ENCODE data around the gene SHISA5. TPM values are rescaled to one million over a fixed set of nuclear protein-coding genes. Genes with fewer than 3 reads are reported as not detected.
"Not testable (repeated sequence)": the region's sequence is repeated elsewhere in the genome, so short reads cannot be mapped to it uniquely, and the experiment has no call there.

The SHISA5 gene
- total and polyA plus RNA-seq, 2 experiments from 2014 or later: 192 to 369 TPM

GRCh38 chr3:48465237-48465530 lies 38.8 kb downstream of the SHISA5 start:
- Histone ChIP-seq H3K27ac (peak overlapping the region; percentile 79), H3K9me2 (replicated peaks; ENCODE audit: insufficient read depth) (no peaks in the 10 kb centered on the region), H3K4me2 (no peak overlapping the region), H4K20me1 (ENCODE audit: insufficient read depth, poor library complexity, severe bottlenecking) (no peaks in the 10 kb centered on the region), H3K4me3 (no peak overlapping the region), H3K36me3 (replicated peaks; ENCODE audit: insufficient read depth, low read depth) (no peaks in the 10 kb centered on the region), H3K27me3 (no peaks in the 10 kb centered on the region), H3K4me1 (ENCODE audit: insufficient read depth) (peaks cover 19% of the 10 kb centered on the region), H3K79me2 (peaks cover 23% of the 10 kb centered on the region), H2AFZ (no peak overlapping the region), H3K9me3 (ENCODE audit: low read depth) (no peaks in the 10 kb centered on the region)
- WGBS (ENCODE audit: low lambda C conversion rate, missing lambda C conversion rate): 35% methylated on average over 7 of the region's 7 CpGs
- DNase-seq (ENCODE audit: low spot score): no peak
- TF ChIP-seq EZH2 (IDR thresholded peaks at IDR 0.05; ENCODE audit: borderline replicate concordance): no peak
- no peak for TF ChIP-seq EZH2phosphoT487 (IDR thresholded peaks at IDR 0.05; ENCODE audit: low read depth, severe bottlenecking, unreplicated experiment)
- no peak for TF ChIP-seq CTCF (IDR thresholded peaks at IDR 0.05; ENCODE audit: poor library complexity)

DNA sequence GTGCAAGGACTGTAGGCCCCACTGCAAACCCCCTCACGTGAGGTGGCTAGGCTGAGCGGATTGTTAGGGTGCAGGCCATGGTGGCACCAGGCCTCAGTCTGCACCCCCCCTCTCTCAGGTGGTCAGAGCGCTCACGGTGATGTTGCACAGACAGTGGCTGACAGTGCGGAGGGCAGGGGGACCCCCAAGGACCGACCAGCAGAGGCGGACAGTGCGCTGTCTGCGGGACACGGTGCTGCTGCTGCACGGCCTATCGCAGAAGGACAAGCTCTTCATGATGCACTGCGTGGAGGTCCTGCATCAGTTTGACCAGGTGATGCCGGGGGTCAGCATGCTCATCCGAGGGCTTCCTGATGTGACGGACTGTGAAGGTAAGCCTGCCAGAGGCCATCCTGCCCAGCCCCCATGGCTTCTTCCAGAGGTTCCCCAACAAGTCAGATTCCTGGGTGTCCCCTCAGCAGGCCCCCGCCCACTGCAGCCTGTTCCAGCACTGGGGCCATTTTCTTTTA lies 39.2 kb downstream of the SHISA5 start:
- Histone ChIP-seq H4K20me1 (ENCODE audit: insufficient read depth, poor library complexity, severe bottlenecking) (no peaks in the 10 kb centered on the region), H3K9me3 (ENCODE audit: low read depth) (no peaks in the 10 kb centered on the region), H3K9me2 (replicated peaks; ENCODE audit: insufficient read depth) (no peaks in the 10 kb centered on the region), H3K4me1 (ENCODE audit: insufficient read depth) (peaks cover 19% of the 10 kb centered on the region), H3K36me3 (replicated peaks; ENCODE audit: insufficient read depth, low read depth) (no peaks in the 10 kb centered on the region), H3K4me2 (no peak overlapping the region), H3K27me3 (no peaks in the 10 kb centered on the region), H2AFZ (no peak overlapping the region), H3K79me2 (peaks cover 19% of the 10 kb centered on the region), H3K4me3 (no peak overlapping the region), H3K27ac (peak overlapping the region; percentile 79)
- no peak for DNase-seq (ENCODE audit: low spot score)
- WGBS (ENCODE audit: low lambda C conversion rate, missing lambda C conversion rate): 96% methylated on average over 14 of the region's 17 CpGs
- TF ChIP-seq CTCF (IDR thresholded peaks at IDR 0.05; ENCODE audit: poor library complexity) (no peak), EZH2 (IDR thresholded peaks at IDR 0.05; ENCODE audit: borderline replicate concordance) (no peak), EZH2phosphoT487 (IDR thresholded peaks at IDR 0.05; ENCODE audit: low read depth, severe bottlenecking, unreplicated experiment) (no peak)

DNA sequence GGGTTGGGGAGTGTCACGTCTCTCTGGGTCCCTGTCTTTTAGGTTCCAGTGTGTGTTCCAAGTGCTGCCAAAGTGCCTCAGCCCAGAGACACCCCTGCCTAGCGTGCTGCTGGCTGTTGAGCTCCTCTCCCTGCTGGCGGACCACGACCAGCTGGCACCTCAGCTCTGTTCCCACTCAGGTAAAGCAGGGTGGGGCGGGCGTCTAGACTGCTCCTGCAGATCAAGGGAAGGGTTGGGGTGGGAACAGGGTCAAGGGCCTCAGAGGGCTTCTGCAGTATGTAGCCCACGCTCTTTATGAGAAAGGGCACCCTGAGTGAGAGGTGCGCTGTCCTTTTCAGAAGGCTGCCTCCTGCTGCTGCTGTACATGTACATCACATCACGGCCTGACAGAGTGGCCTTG lies 40.3 kb downstream of the SHISA5 start:
- Histone ChIP-seq H3K27me3 (no peaks in the 10 kb centered on the region), H3K27ac (no peak overlapping the region), H3K4me2 (no peak overlapping the region), H3K4me3 (no peak overlapping the region), H4K20me1 (ENCODE audit: insufficient read depth, poor library complexity, severe bottlenecking) (no peaks in the 10 kb centered on the region), H3K9me2 (replicated peaks; ENCODE audit: insufficient read depth) (no peaks in the 10 kb centered on the region), H3K36me3 (replicated peaks; ENCODE audit: insufficient read depth, low read depth) (no peaks in the 10 kb centered on the region), H2AFZ (no peak overlapping the region), H3K79me2 (peaks cover 9% of the 10 kb centered on the region), H3K9me3 (ENCODE audit: low read depth) (no peaks in the 10 kb centered on the region), H3K4me1 (ENCODE audit: insufficient read depth) (peaks cover 19% of the 10 kb centered on the region)
- TF ChIP-seq CTCF (IDR thresholded peaks at IDR 0.05; ENCODE audit: poor library complexity) (no peak), EZH2 (IDR thresholded peaks at IDR 0.05; ENCODE audit: borderline replicate concordance) (no peak), EZH2phosphoT487 (IDR thresholded peaks at IDR 0.05; ENCODE audit: low read depth, severe bottlenecking, unreplicated experiment) (no peak)
- no peak for DNase-seq (ENCODE audit: low spot score)
- WGBS (ENCODE audit: low lambda C conversion rate, missing lambda C conversion rate): 90% methylated on average over 8 of the region's 9 CpGs

DNA sequence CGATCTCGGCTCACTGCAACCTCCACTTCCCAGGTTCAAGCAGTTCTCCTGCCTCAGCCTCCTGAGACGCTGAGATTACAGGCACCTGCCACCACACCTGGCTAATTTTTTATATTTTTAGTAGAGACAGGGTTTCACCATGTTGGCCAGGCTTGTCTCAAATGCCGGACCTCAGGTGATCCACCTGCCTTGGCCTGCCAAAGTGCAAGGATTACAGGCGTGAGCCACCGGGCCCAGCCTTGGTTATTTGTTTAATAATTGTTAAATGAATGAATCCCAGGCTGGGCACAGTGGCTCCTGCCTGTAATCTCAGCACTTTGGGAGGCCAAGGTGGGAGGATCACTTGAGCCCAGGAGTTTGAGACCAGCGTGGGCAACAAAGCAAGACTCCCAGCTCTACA lies 42.2 kb downstream of the SHISA5 start:
- not testable (repeated sequence) for H3K9me3 ChIP-seq (ENCODE audit: low read depth); H3K36me3 ChIP-seq (replicated peaks; ENCODE audit: insufficient read depth, low read depth); H2AFZ ChIP-seq; DNase-seq (ENCODE audit: low spot score); H3K4me3 ChIP-seq; H4K20me1 ChIP-seq (ENCODE audit: insufficient read depth, poor library complexity, severe bottlenecking); H3K9me2 ChIP-seq (replicated peaks; ENCODE audit: insufficient read depth); H3K27me3 ChIP-seq; H3K27ac ChIP-seq; H3K79me2 ChIP-seq; H3K4me2 ChIP-seq
- peaks cover 15% of the 10 kb centered on the region for H3K4me1 ChIP-seq (ENCODE audit: insufficient read depth)
- WGBS (ENCODE audit: low lambda C conversion rate, missing lambda C conversion rate): over 99% methylated on average over 7 of the region's 7 CpGs
